HCT116 (cell line): ENCODE data around the gene CCDC134. TPM values are rescaled to one million over a fixed set of nuclear protein-coding genes. Genes with fewer than 3 reads are reported as not detected.

Experiments
- ATAC-seq: fragments of 200-7000 bp; cut with Tn5 transposase; 2 replicates; pipeline ENCODE4 v1.9.1; 2020; ENCODE audit warnings: mild to moderate bottlenecking, moderate library complexity
- BruUV-seq: library from RNA; stranded (reverse); fragments of 400-500 nt; replicated peaks from 2 replicates; lab custom pipeline; 2021; lab: Mats Ljungman, UMichigan
- CTCF ChIA-PET: fragments of 300-600 bp; sonication (Branson Sonifier 250); formaldehyde crosslinking; loops from one replicate; lab custom pipeline; 2021; ENCODE audit warnings: antibody characterized with exemption; lab: Charles Lee
- POLR2A ChIA-PET: fragments of 300-600, 350-600 bp; sonication (Branson Sonifier 250); formaldehyde crosslinking; loops from one replicate; lab custom pipeline; 2021; ENCODE audit warnings: antibody characterized with exemption; lab: Charles Lee
- RAD21 ChIA-PET, 2 experiments: fragments of 300-600 bp; sonication (Branson Sonifier 250); formaldehyde crosslinking; loops; one replicate each; lab custom pipeline; 2023; ENCODE audit warnings: low total read pairs in 2 of 2; ENCODE audit not compliant: uncharacterized antibody in 2 of 2, unreplicated experiment in 2 of 2, low non-redundant PET in 1 of 2; lab: Charles Lee
- DNase-seq: peaks from one replicate; pipeline ENCODE4 v3.0.0-alpha.2; 2010; ENCODE audit warnings: low read depth, low spot score
- H2AFZ ChIP-seq: fragments of 200-600 bp; shearing (Covaris generic), sonication (generic); 2 replicates; pipeline ENCODE4 v1.6.1; 2017; ENCODE audit warnings: low read depth, mixed run types, mixed read lengths, antibody characterized with exemption, low read length; ENCODE audit not compliant: poor library complexity, severe bottlenecking
- H3K27ac ChIP-seq: 2 replicates; pipeline ENCODE4 v1.5.1; 2012; ENCODE audit warnings: low read depth, low read length
- H3K27me3 ChIP-seq: fragments of 200-600 bp; sonication (generic); 2 replicates; pipeline ENCODE4 v1.6.1; 2016; ENCODE audit warnings: mixed run types, low read length, mixed read lengths; ENCODE audit not compliant: insufficient read depth
- H3K36me3 ChIP-seq, 2 experiments: fragments of 200-500 bp in 1 of 2; fragments of 200-600 bp in 1 of 2; sonication (Bioruptor generic) in 1 of 2; sonication (generic) in 1 of 2; 2 replicates each; pipeline versions ENCODE4 v1.5.1 to v1.6.1; 2014 to 2016; ENCODE audit warnings: low read length in 2 of 2, inconsistent platforms in 1 of 2, mixed read lengths in 1 of 2, mixed run types in 1 of 2; ENCODE audit not compliant: insufficient read depth in 2 of 2, control insufficient read depth in 1 of 2
- H3K4me1 ChIP-seq, 2 experiments: fragments of 200-600 bp in 1 of 2; sonication (generic) in 1 of 2; 2 replicates each; pipeline versions ENCODE4 v1.5.1 to v1.6.1; 2012 to 2017; ENCODE audit warnings: low read length in 2 of 2, inconsistent platforms in 1 of 2, mild to moderate bottlenecking in 1 of 2, mixed read lengths in 1 of 2, mixed run types in 1 of 2, moderate library complexity in 1 of 2; ENCODE audit not compliant: insufficient read depth in 2 of 2, control insufficient read depth in 1 of 2
- H3K4me2 ChIP-seq: fragments of 200-600 bp; sonication (generic); 2 replicates; pipeline ENCODE4 v1.6.1; 2017; ENCODE audit warnings: mixed run types, low read length, mixed read lengths
- H3K4me3 ChIP-seq, 2 experiments: fragments of 200-600 bp in 1 of 2; sonication (generic) in 1 of 2; replicated peaks in 1 of 2; 2 replicates each; pipeline ENCODE4 v1.5.1; 2011 to 2016; ENCODE audit warnings: low read length in 2 of 2, control low read depth in 1 of 2, low read depth in 1 of 2, mild to moderate bottlenecking in 1 of 2, mixed read lengths in 1 of 2, mixed run types in 1 of 2
- H3K79me2 ChIP-seq: fragments of 200-600 bp; sonication (generic); 2 replicates; pipeline ENCODE4 v1.6.1; 2017; ENCODE audit warnings: mild to moderate bottlenecking, mixed run types, low read length, moderate library complexity, mixed read lengths; ENCODE audit not compliant: insufficient read depth
- H3K9ac ChIP-seq: fragments of 200-600 bp; sonication (generic); 2 replicates; pipeline ENCODE4 v1.6.1; 2016; ENCODE audit warnings: low read length, mixed read lengths
- H3K9me2 ChIP-seq: fragments of 200-600 bp; sonication (generic), shearing (Covaris generic); 2 replicates; pipeline ENCODE4 v1.6.1; 2017; ENCODE audit warnings: mixed run types, mild to moderate bottlenecking, moderate library complexity; ENCODE audit not compliant: insufficient read depth
- H3K9me3 ChIP-seq, 2 experiments: fragments of 200-500 bp in 1 of 2; fragments of 200-600 bp in 1 of 2; sonication (Bioruptor generic) in 1 of 2; sonication (generic) in 1 of 2; 2 replicates each; pipeline ENCODE4 v1.6.1; 2014 to 2017; ENCODE audit warnings: low read length in 2 of 2, mixed read lengths in 2 of 2, inconsistent platforms in 1 of 2, low read depth in 1 of 2, mild to moderate bottlenecking in 1 of 2, mixed run types in 1 of 2, moderate library complexity in 1 of 2; ENCODE audit not compliant: control insufficient read depth in 1 of 2, insufficient read depth in 1 of 2
- H4K20me1 ChIP-seq: fragments of 200-600 bp; sonication (generic), shearing (Covaris generic); 2 replicates; pipeline ENCODE4 v1.6.1; 2017; ENCODE audit warnings: mixed run types, mild to moderate bottlenecking, moderate library complexity; ENCODE audit not compliant: insufficient read depth
- CEBPB ChIP-seq: IDR thresholded peaks from 2 replicates; pipeline ENCODE4 v1.6.1; 2012; ENCODE audit warnings: low read depth
- EGR1 ChIP-seq: IDR thresholded peaks from 2 replicates; pipeline ENCODE4 v1.6.1; 2012; ENCODE audit warnings: low read depth
- EZH2phosphoT487 ChIP-seq: fragments of 200-600 bp; IDR thresholded peaks from 2 replicates; pipeline ENCODE4 v1.6.1; 2018; ENCODE audit warnings: antibody characterized with exemption, borderline replicate concordance
- RAD21 ChIP-seq: IDR thresholded peaks from 2 replicates; pipeline ENCODE4 v1.6.1; 2012; ENCODE audit warnings: low read depth, mild to moderate bottlenecking
- REST ChIP-seq: IDR thresholded peaks from 2 replicates; pipeline ENCODE4 v1.6.1; 2012; ENCODE audit warnings: low read depth
- SP1 ChIP-seq: IDR thresholded peaks from 2 replicates; pipeline ENCODE4 v1.6.1; 2012; ENCODE audit warnings: low read depth
- SRF ChIP-seq: IDR thresholded peaks from 2 replicates; pipeline ENCODE4 v1.6.1; 2012; ENCODE audit warnings: low read depth
- YY1 ChIP-seq: IDR thresholded peaks from 2 replicates; pipeline ENCODE4 v1.6.1; 2011; ENCODE audit warnings: low read length, low read depth, moderate library complexity, mild to moderate bottlenecking; ENCODE audit not compliant: insufficient replicate concordance; ENCODE audit errors: extremely low read depth
- ZNF274 ChIP-seq: fragments of 200-500 bp; sonication (Bioruptor generic); IDR thresholded peaks from 2 replicates; pipeline ENCODE4 v1.6.1; 2014; ENCODE audit warnings: mild to moderate bottlenecking, low read depth, low read length, inconsistent platforms
- intact Hi-C: fragments of 100-400 bp; cut with micrococcal nuclease; formaldehyde crosslinking; loops from 2 replicates; pipeline ENCODE4 v1.10.0; 2022
- total RNA-seq: library from RNA; stranded (reverse); gene quantifications from one replicate; pipeline ENCODE4 v1.2.1, GENCODE V29; 2021; ENCODE audit not compliant: unreplicated experiment
- TF ChIP-seq, protein P1 (sequence below): IDR thresholded peaks from 2 replicates; pipeline ENCODE4 v1.6.1; 2012
- TF ChIP-seq, protein P2 (sequence below): IDR thresholded peaks from 2 replicates; pipeline ENCODE4 v1.6.1; 2011; ENCODE audit warnings: mild to moderate bottlenecking, low read length, moderate library complexity; ENCODE audit not compliant: insufficient replicate concordance; ENCODE audit errors: extremely low read depth

CCDC134 gene
- total RNA-seq, 1 experiment from 2014 or later = 15.8 TPM

GRCh38 chr22:41847300-41847699 lies 46.8 kb downstream of the CCDC134 start:
- no peak overlapping the region for H2AFZ ChIP-seq
- peaks cover 9 to 15% of the 10 kb centered on the region in 2 experiments; a peak in 3 of 4 replicates for H3K4me1 ChIP-seq
- no TSS peak for BruUV-seq
- RAD21 ChIA-PET = no interaction called here
- TF ChIP-seq, protein P1, sequence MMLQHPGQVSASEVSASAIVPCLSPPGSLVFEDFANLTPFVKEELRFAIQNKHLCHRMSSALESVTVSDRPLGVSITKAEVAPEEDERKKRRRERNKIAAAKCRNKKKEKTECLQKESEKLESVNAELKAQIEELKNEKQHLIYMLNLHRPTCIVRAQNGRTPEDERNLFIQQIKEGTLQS = no peak
- TF ChIP-seq, protein P2, sequence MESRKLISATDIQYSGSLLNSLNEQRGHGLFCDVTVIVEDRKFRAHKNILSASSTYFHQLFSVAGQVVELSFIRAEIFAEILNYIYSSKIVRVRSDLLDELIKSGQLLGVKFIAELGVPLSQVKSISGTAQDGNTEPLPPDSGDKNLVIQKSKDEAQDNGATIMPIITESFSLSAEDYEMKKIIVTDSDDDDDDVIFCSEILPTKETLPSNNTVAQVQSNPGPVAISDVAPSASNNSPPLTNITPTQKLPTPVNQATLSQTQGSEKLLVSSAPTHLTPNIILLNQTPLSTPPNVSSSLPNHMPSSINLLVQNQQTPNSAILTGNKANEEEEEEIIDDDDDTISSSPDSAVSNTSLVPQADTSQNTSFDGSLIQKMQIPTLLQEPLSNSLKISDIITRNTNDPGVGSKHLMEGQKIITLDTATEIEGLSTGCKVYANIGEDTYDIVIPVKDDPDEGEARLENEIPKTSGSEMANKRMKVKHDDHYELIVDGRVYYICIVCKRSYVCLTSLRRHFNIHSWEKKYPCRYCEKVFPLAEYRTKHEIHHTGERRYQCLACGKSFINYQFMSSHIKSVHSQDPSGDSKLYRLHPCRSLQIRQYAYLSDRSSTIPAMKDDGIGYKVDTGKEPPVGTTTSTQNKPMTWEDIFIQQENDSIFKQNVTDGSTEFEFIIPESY = no peak
- no peak overlapping the region for H3K27ac ChIP-seq
- peaks cover 88% of the 10 kb centered on the region for H3K79me2 ChIP-seq
- intact Hi-C loops = no loop called here
- H3K9me3 ChIP-seq = no peaks in the 10 kb centered on the region
- H3K4me2 ChIP-seq = no peak overlapping the region
- ATAC-seq (no peak), DNase-seq (no peak)
- H3K36me3 ChIP-seq = no peaks in the 10 kb centered on the region
- no peaks in the 10 kb centered on the region for H3K27me3 ChIP-seq
- no peak overlapping the region for H3K4me3 ChIP-seq
- POLR2A ChIA-PET = no interaction called here
- H3K9ac ChIP-seq = no peak overlapping the region
- H4K20me1 ChIP-seq = no peaks in the 10 kb centered on the region; the same call in 1 of the 2 replicates
- no peaks in the 10 kb centered on the region for H3K9me2 ChIP-seq
- CTCF ChIA-PET = interaction anchor here (1.2 to 1.3 kb wide), 3 partner anchors 10 to 180 kb away, joined by 3 to 4 read pairs (median 3); no protein-coding TSS in a partner anchor

DNA sequence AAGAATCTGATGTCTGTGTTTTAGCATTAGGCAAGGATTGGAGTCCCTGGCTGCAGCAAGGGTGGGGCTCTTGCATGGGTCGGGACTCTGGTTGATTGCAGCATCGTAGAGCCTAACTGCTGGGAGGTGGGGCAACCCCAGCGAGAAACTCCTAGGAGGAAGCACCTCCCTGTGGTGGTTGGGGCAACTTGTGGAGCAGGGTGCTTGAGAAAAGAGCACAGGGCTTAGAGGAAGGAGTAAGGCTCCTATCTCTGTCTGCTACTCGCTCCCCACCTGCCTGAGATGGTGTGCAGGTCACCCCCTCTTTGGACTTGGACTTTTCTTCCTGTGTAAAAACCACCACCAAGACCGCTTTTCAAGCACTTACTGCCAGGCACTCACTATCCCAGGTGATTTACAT lies 48.0 kb downstream of the CCDC134 start:
- DNase-seq (no peak), ATAC-seq (no peak)
- Histone ChIP-seq H3K79me2 (peaks cover 87% of the 10 kb centered on the region), H4K20me1 (no peaks in the 10 kb centered on the region; the same call in 1 of the 2 replicates), H3K4me1 (peaks cover 9 to 11% of the 10 kb centered on the region in 2 experiments; a peak in 3 of 4 replicates), H3K27ac (no peak overlapping the region), H3K4me3 (no peak overlapping the region), H3K9me3 (no peaks in the 10 kb centered on the region), H3K9me2 (no peaks in the 10 kb centered on the region), H3K4me2 (no peak overlapping the region; the same call in 1 of the 2 replicates), H2AFZ (no peak overlapping the region), H3K9ac (no peak overlapping the region), H3K27me3 (no peaks in the 10 kb centered on the region), H3K36me3 (no peaks in the 10 kb centered on the region)
- ChIA-PET POLR2A (no interaction called here), RAD21 (no interaction called here), CTCF (no interaction called here)
- BruUV-seq = no TSS peak
- intact Hi-C loops = no loop called here
- TF ChIP-seq YY1 (no peak), CEBPB (no peak), SRF (no peak), EZH2phosphoT487 (no peak), REST (no peak), RAD21 (no peak), SP1 (no peak), ZNF274 (no peak), EGR1 (no peak)
- TF ChIP-seq, protein P2 = no peak
